Sigmoid colon (tissue), 7 donors: ENCODE results near the gene CLRN2. TPM values are rescaled to one million over a fixed set of nuclear protein-coding genes. Genes with fewer than 3 reads are reported as not detected.

Source experiments
- DNase-seq: peaks from one replicate; pipeline ENCODE4 v3.0.0-alpha.2; 2019
- H3K27ac ChIP-seq, 4 donors: fragments of 200-600 bp; sonication (generic); one replicate each; pipeline ENCODE4 v1.5.1; 2016 to 2019; ENCODE audit warnings: mild to moderate bottlenecking in 1 of 4
- H3K27me3 ChIP-seq, 3 donors: fragments of 200-600 bp; sonication (generic); one replicate each; pipeline ENCODE4 v1.5.1; 2019; ENCODE audit warnings: mild to moderate bottlenecking in 1 of 3
- H3K36me3 ChIP-seq, 4 donors: fragments of 200-600 bp; sonication (generic); one replicate each; pipeline ENCODE4 v1.5.1; 2016 to 2019
- H3K4me1 ChIP-seq, 4 donors: fragments of 200-600 bp; sonication (generic); one replicate each; pipeline ENCODE4 v1.5.1; 2017 to 2019
- H3K4me3 ChIP-seq, 4 donors: fragments of 200-600 bp; sonication (generic); one replicate each; pipeline ENCODE4 v1.5.1; 2017 to 2019; ENCODE audit warnings: mild to moderate bottlenecking in 2 of 4, moderate library complexity in 1 of 4
- H3K9me3 ChIP-seq, 4 donors: fragments of 200-600 bp in 3 of 4; sonication (generic) in 3 of 4; one replicate each; pipeline versions ENCODE4 v1.5.1 to v1.6.1; 2013 to 2019
- CTCF ChIP-seq, 4 experiments: fragments of 450-650 bp in 3 of 4; fragments of 200-600 bp in 1 of 4; IDR thresholded peaks; one replicate each; pipeline ENCODE4 v1.5.1; 2016 to 2019; ENCODE audit warnings: antibody characterized with exemption in 4 of 4, mild to moderate bottlenecking in 3 of 4, moderate library complexity in 2 of 4
- EP300 ChIP-seq, 4 donors: sonication (generic); formaldehyde crosslinking; IDR thresholded peaks; one replicate each; pipeline ENCODE4 v1.6.1; 2017; ENCODE audit warnings: antibody characterized with exemption in 4 of 4
- POLR2A ChIP-seq, 2 donors: fragments of 450-650 bp; IDR thresholded peaks; one replicate each; pipeline ENCODE4 v1.6.1; 2016; ENCODE audit warnings: antibody characterized with exemption in 2 of 2, mild to moderate bottlenecking in 2 of 2, moderate library complexity in 2 of 2
- POLR2AphosphoS5 ChIP-seq, 4 donors: sonication (generic); formaldehyde crosslinking; IDR thresholded peaks; one replicate each; pipeline ENCODE4 v1.6.1; 2017; ENCODE audit warnings: antibody characterized with exemption in 4 of 4
- WGBS, 2 donors: extraction: QIAGEN DNeasy Blood & Tissue Kit; methylation state at CpG; one replicate each; pipeline ENCODE4 v1.1.7; 2013; 5-methylcytosine and 5-hydroxymethylcytosine counted together
- intact Hi-C: fragments of 100-400 bp; cut with DNase I; formaldehyde crosslinking; loops from one replicate; pipeline ENCODE4 v1.15.1; 2023
- polyA plus RNA-seq, 3 donors: library from polyadenylated mRNA; stranded (reverse); fragments of 200-250 nt; gene quantifications; one replicate each; pipeline ENCODE4 v1.2.3, GENCODE V29; 2013
- total RNA-seq, 4 donors: library from RNA; depleted of rRNA; stranded (reverse); fragments of >200 nt; gene quantifications; one replicate each; pipeline ENCODE4 v1.1.0, GENCODE V29; 2016
- donor health status: healthy with polysubstance abuse.
- donor health status: Bipolar disorder and iron deficiency.
- donor health status: healthy.

CLRN2 gene
- total and polyA plus RNA-seq, 7 donors: not detected

GRCh38 chr4:17489123-17489522 lies 25.8 kb upstream of the CLRN2 start:
- H3K27ac ChIP-seq: no peak overlapping the region
- TF ChIP-seq CTCF (IDR thresholded peaks at IDR 0.05) (no peak), POLR2AphosphoS5 (IDR thresholded peaks at IDR 0.05) (no peak), POLR2A (IDR thresholded peaks at IDR 0.05) (no peak), EP300 (IDR thresholded peaks at IDR 0.05) (no peak)
- no peak for DNase-seq
- intact Hi-C loops: no loop called here
- H3K27me3 ChIP-seq: no peaks in the 10 kb centered on the region
- peaks cover 0 to 13% (median 10%) of the 10 kb centered on the region in 4 donors for H3K4me1 ChIP-seq
- peaks cover 5 to 57% (median 28%) of the 10 kb centered on the region in 4 donors for H3K36me3 ChIP-seq
- WGBS, 2 donors: 72 to 90% methylated on average over 5 of the region's 5 CpGs
- H3K9me3 ChIP-seq: no peaks in the 10 kb centered on the region
- H3K4me3 ChIP-seq: no peak overlapping the region

GRCh38 chr4:17489721-17490120 lies 25.2 kb upstream of the CLRN2 start:
- WGBS, 2 donors: 72 to 81% methylated on average over 8 of the region's 8 CpGs
- Histone ChIP-seq H3K4me1 (peaks cover 0 to 19% (median 12%) of the 10 kb centered on the region in 4 donors), H3K27ac (no peak overlapping the region), H3K27me3 (no peaks in the 10 kb centered on the region), H3K4me3 (no peak overlapping the region), H3K36me3 (peaks cover 5 to 54% (median 27%) of the 10 kb centered on the region in 4 donors), H3K9me3 (no peaks in the 10 kb centered on the region)
- DNase-seq: no peak
- TF ChIP-seq POLR2A (IDR thresholded peaks at IDR 0.05) (no peak), CTCF (IDR thresholded peaks at IDR 0.05) (no peak), POLR2AphosphoS5 (IDR thresholded peaks at IDR 0.05) (no peak), EP300 (IDR thresholded peaks at IDR 0.05) (no peak)
- intact Hi-C loops: no loop called here

- H3K9me3 ChIP-seq: no peaks in the 10 kb centered on the region
- no peak overlapping the region for H3K27ac ChIP-seq
- TF ChIP-seq CTCF (IDR thresholded peaks at IDR 0.05) (no peak), POLR2AphosphoS5 (IDR thresholded peaks at IDR 0.05) (no peak), POLR2A (IDR thresholded peaks at IDR 0.05) (no peak), EP300 (IDR thresholded peaks at IDR 0.05) (no peak)
- no peak overlapping the region for H3K4me3 ChIP-seq
- WGBS, 2 donors: 20 to 68% methylated on average over 6 of the region's 6 CpGs
- no peak for DNase-seq
- H3K36me3 ChIP-seq: peaks cover 5 to 60% (median 32%) of the 10 kb centered on the region in 4 donors
- peaks cover 0 to 19% (median 12%) of the 10 kb centered on the region in 4 donors for H3K4me1 ChIP-seq
- no peaks in the 10 kb centered on the region for H3K27me3 ChIP-seq
- intact Hi-C loops: no loop called here
These were observed 24.3 kb upstream of the CLRN2 start for GRCh38 chr4:17490575-17491059.

- Histone ChIP-seq H3K4me3 (no peak overlapping the region), H3K27ac (no peak overlapping the region), H3K27me3 (no peaks in the 10 kb centered on the region), H3K4me1 (peaks cover 0 to 19% (median 12%) of the 10 kb centered on the region in 4 donors), H3K9me3 (no peaks in the 10 kb centered on the region), H3K36me3 (peaks cover 5 to 54% (median 31%) of the 10 kb centered on the region in 4 donors)
- intact Hi-C loops: no loop called here
- TF ChIP-seq POLR2A (IDR thresholded peaks at IDR 0.05): no peak
- no peak for TF ChIP-seq EP300 (IDR thresholded peaks at IDR 0.05)
- TF ChIP-seq CTCF (IDR thresholded peaks at IDR 0.05): no peak
- no peak for TF ChIP-seq POLR2AphosphoS5 (IDR thresholded peaks at IDR 0.05)
- WGBS, 2 donors: 72 to 82% methylated on average over 3 of the region's 3 CpGs
- DNase-seq: no peak
These were observed 23.8 kb upstream of the CLRN2 start for GRCh38 chr4:17491196-17491595.
